HG02973 (cell line): Measurements from ENCODE around the gene DMRT1.
A peak's percentile ranks its signal among the peaks of the same experiment; 100 is the strongest.
"Not testable (repeated sequence)": the region's sequence is repeated elsewhere in the genome, so short reads cannot be mapped to it uniquely, and the experiment has no call there.

Experiments used
- ATAC-seq: cut with Tn5 transposase; IDR thresholded peaks from one replicate; pipeline ENCODE4 v1.9.1; 2021; ENCODE audit warnings: moderate library complexity; ENCODE audit not compliant: unreplicated experiment

The DMRT1 gene

GRCh38 chr9:859251-859650 lies 17.8 kb downstream of the DMRT1 start:
- peak; percentile 99 for ATAC-seq

- ATAC-seq: no peak
These were observed 19.2 kb downstream of the DMRT1 start for GRCh38 chr9:860706-861105.

GRCh38 chr9:861525-861924 lies 20.0 kb downstream of the DMRT1 start:
- not testable (repeated sequence) for ATAC-seq

- no peak for ATAC-seq
These were observed 33.8 kb downstream of the DMRT1 start for GRCh38 chr9:875119-875962.

- ATAC-seq: no peak
These were observed 34.9 kb downstream of the DMRT1 start for GRCh38 chr9:876425-876824.

- ATAC-seq: no peak
These were observed 36.7 kb downstream of the DMRT1 start for GRCh38 chr9:878239-878638.

GRCh38 chr9:880725-881124 lies 39.2 kb downstream of the DMRT1 start:
- no peak for ATAC-seq

GRCh38 chr9:882416-882924 lies 41.0 kb downstream of the DMRT1 start:
- no peak for ATAC-seq

GRCh38 chr9:883011-883410 lies 41.5 kb downstream of the DMRT1 start:
- ATAC-seq: no peak

GRCh38 chr9:886886-887285 lies 45.4 kb downstream of the DMRT1 start:
- ATAC-seq: no peak

GRCh38 chr9:892123-892522 lies 50.6 kb downstream of the DMRT1 start:
- no peak for ATAC-seq

GRCh38 chr9:893115-893514 lies 51.6 kb downstream of the DMRT1 start:
- no peak for ATAC-seq

GRCh38 chr9:893843-894420 lies 52.4 kb downstream of the DMRT1 start:
- peak; percentile 97 for ATAC-seq

GRCh38 chr9:899440-900184 lies 58.1 kb downstream of the DMRT1 start:
- ATAC-seq: no peak

GRCh38 chr9:903886-904285 lies 62.4 kb downstream of the DMRT1 start:
- no peak for ATAC-seq

GRCh38 chr9:905906-906305 lies 64.4 kb downstream of the DMRT1 start:
- no peak for ATAC-seq

GRCh38 chr9:908536-909205 lies 67.2 kb downstream of the DMRT1 start:
- ATAC-seq: no peak

- no peak for ATAC-seq
These were observed 69.5 kb downstream of the DMRT1 start for GRCh38 chr9:911005-911404.

- no peak for ATAC-seq
These were observed 71.3 kb downstream of the DMRT1 start for GRCh38 chr9:912776-913175.

- ATAC-seq: not testable (repeated sequence)
These were observed 72.0 kb downstream of the DMRT1 start for GRCh38 chr9:913526-913925.

- ATAC-seq: no peak
These were observed 76.2 kb downstream of the DMRT1 start for GRCh38 chr9:917730-918129.
